Gastroesophageal sphincter (tissue), 4 donors: ENCODE measurements around the gene KLC1. TPM values are rescaled to one million over a fixed set of nuclear protein-coding genes. Genes with fewer than 3 reads are reported as not detected.

Experiments used
- ATAC-seq: fragments of 150-250 bp; one replicate; pipeline ENCODE4 v1.9.1; 2016; ENCODE audit warnings: mild to moderate bottlenecking, moderate library complexity
- H3K27ac ChIP-seq, 4 donors: fragments of 200-600 bp; sonication (generic) in 3 of 4; 1 replicate in 3 of 4; 2 replicates in 1 of 4; pipeline ENCODE4 v1.5.1; 2016 to 2019
- H3K27me3 ChIP-seq: fragments of 200-600 bp; sonication (generic); one replicate; pipeline ENCODE4 v1.5.1; 2019
- H3K36me3 ChIP-seq, 2 donors: fragments of 200-600 bp; sonication (generic); one replicate each; pipeline ENCODE4 v1.5.1; 2019; ENCODE audit warnings: control low read depth in 1 of 2
- H3K4me1 ChIP-seq, 3 donors: fragments of 200-600 bp; sonication (generic); 1 replicate in 2 of 3; 2 replicates in 1 of 3; pipeline ENCODE4 v1.5.1; 2016 to 2019; ENCODE audit warnings: control low read depth in 2 of 3
- H3K4me3 ChIP-seq, 2 donors: fragments of 200-600 bp; sonication (generic); one replicate each; pipeline ENCODE4 v1.5.1; 2019; ENCODE audit warnings: mild to moderate bottlenecking in 1 of 2, moderate library complexity in 1 of 2
- H3K9me3 ChIP-seq, 3 donors: fragments of 200-600 bp; sonication (generic); one replicate each; pipeline ENCODE4 v1.5.1; 2017 to 2019; ENCODE audit warnings: control low read depth in 2 of 3
- CTCF ChIP-seq, 4 experiments: fragments of 200-600 bp in 2 of 4; fragments of 450-650 bp in 2 of 4; sonication (generic) in 1 of 4; IDR thresholded peaks; one replicate each; pipeline ENCODE4 v1.5.1; 2017 to 2019; ENCODE audit warnings: antibody characterized with exemption in 4 of 4, mild to moderate bottlenecking in 2 of 4, moderate library complexity in 2 of 4
- EP300 ChIP-seq: sonication (generic); formaldehyde crosslinking; IDR thresholded peaks from one replicate; pipeline ENCODE4 v1.6.1; 2017; ENCODE audit warnings: antibody characterized with exemption, mild to moderate bottlenecking
- POLR2A ChIP-seq, 2 donors: fragments of 450-650 bp; IDR thresholded peaks; one replicate each; pipeline ENCODE4 v1.6.1; 2017; ENCODE audit warnings: antibody characterized with exemption in 2 of 2, mild to moderate bottlenecking in 2 of 2, moderate library complexity in 1 of 2
- POLR2AphosphoS5 ChIP-seq: sonication (generic); formaldehyde crosslinking; IDR thresholded peaks from one replicate; pipeline ENCODE4 v1.6.1; 2017; ENCODE audit warnings: antibody characterized with exemption
- WGBS, 2 donors: methylation state at CpG; one replicate each; pipeline ENCODE4 v1.1.5; 2018; ENCODE audit warnings: low coverage in 1 of 2; 5-methylcytosine and 5-hydroxymethylcytosine counted together
- total RNA-seq, 4 donors: library from RNA; depleted of rRNA; stranded (reverse); fragments of >200 nt; gene quantifications; one replicate each; pipeline ENCODE4 v1.1.0, GENCODE V29; 2016

The KLC1 gene
- total RNA-seq, 4 donors from 2014 or later, result 275 to 390 (median 339) TPM

DNA sequence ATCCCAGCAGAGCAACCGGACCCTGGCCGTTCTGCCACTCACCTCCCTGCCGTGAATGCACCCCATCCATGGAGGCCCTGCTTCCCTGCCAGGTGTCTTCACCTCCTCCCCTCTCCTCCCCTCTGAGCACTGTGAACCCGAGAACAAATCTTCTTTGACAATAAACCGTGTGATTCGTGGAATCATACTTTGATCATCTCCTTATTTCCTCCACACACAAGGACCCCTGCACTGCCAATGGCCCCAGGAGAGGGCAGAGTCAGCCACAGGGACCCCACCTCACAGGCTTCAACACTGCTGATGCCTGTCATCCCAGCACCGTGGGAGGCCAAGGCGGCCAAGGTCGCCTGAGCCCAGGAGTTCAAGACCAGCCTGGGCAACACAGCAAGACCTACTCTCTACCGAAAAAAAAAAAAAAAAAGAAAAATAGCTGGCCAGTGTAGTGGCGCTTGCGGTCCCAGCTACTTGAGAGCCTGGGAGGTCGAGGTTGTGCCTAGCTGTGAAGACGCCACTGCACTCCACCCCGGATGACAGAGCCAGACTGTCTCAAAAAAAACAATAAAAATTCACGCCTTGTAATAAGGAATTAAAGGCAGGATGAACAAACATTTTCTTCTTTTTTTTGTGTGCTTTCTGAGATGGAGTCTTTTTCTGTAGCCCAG is 85.2 kb downstream of the KLC1 start:
- Histone ChIP-seq H3K4me3 (peak overlapping the region in 1 of 2 donors; percentile 99), H3K9me3 (no peaks in the 10 kb centered on the region), H3K27me3 (no peaks in the 10 kb centered on the region), H3K4me1 (peaks cover 0 to 82% (median 37%) of the 10 kb centered on the region in 3 donors), H3K36me3 (no peaks in the 10 kb centered on the region), H3K27ac (peak overlapping the region in 1 of 4 donors; percentile 68)
- no peak for TF ChIP-seq EP300
- no peak for TF ChIP-seq POLR2AphosphoS5
- TF ChIP-seq CTCF (IDR thresholded peaks at IDR 0.05), result no peak
- no peak for TF ChIP-seq POLR2A (IDR thresholded peaks at IDR 0.05)
- WGBS, 2 donors, result 59 to 70% methylated on average over 11 to 12 of the region's 16 CpGs
- no peak for ATAC-seq

GRCh38 chr14:103715052-103716000 is 86.3 kb downstream of the KLC1 start, which contains the start of the genes XRCC3 and ZFYVE21:
TSS of gene XRCC3 (minus strand) at chr14:103715451. CDS start at chr14:103711087, 4,364 bp downstream.
TSS of gene ZFYVE21 (plus strand) at chr14:103715810. CDS start at chr14:103715842, 32 bp downstream.
- Histone ChIP-seq H3K36me3 (no peaks in the 10 kb centered on the region), H3K9me3 (no peaks in the 10 kb centered on the region), H3K4me3 (peak within 1 kb of the TSS; percentile 74 to 99), H3K27ac (peak within 1 kb of the TSS; percentile 51 to 98 (median 94)), H3K4me1 (peaks cover 0 to 84% (median 40%) of the 10 kb centered on the region in 3 donors), H3K27me3 (no peaks in the 10 kb centered on the region)
- TF ChIP-seq CTCF (IDR thresholded peaks at IDR 0.05) (no peak), POLR2A (IDR thresholded peaks at IDR 0.05) (peak; percentile 94 to 96), EP300 (no peak), POLR2AphosphoS5 (peak; percentile 93)
- WGBS, 2 donors, result 0% methylated on average over 5 of the region's 121 CpGs; no CpG with 5 or more reads in 1 of the 2 donors
- ATAC-seq, result peak; percentile 97

GRCh38 chr14:103716091-103716801 is 87.2 kb downstream of the KLC1 start:
- TF ChIP-seq POLR2AphosphoS5 (no peak), EP300 (no peak), CTCF (IDR thresholded peaks at IDR 0.05) (no peak), POLR2A (IDR thresholded peaks at IDR 0.05) (no peak)
- Histone ChIP-seq H3K27ac (peak overlapping the region; percentile 51 to 98 (median 94)), H3K36me3 (no peaks in the 10 kb centered on the region), H3K27me3 (no peaks in the 10 kb centered on the region), H3K4me3 (peak overlapping the region; percentile 74 to 99), H3K9me3 (no peaks in the 10 kb centered on the region), H3K4me1 (peaks cover 0 to 89% (median 43%) of the 10 kb centered on the region in 3 donors)
- 0% methylated on average over 1 of the region's 72 CpGs; no CpG with 5 or more reads in 1 of the 2 donors for WGBS, 2 donors
- ATAC-seq, result peak; percentile 1

GRCh38 chr14:103716899-103717411 is 87.9 kb downstream of the KLC1 start:
- WGBS, 2 donors, result 72 to 74% methylated on average over 13 to 14 of the region's 17 CpGs
- Histone ChIP-seq H3K27me3 (no peaks in the 10 kb centered on the region), H3K27ac (peak overlapping the region in 3 of 4 donors; percentile 60 to 98 (median 90)), H3K4me1 (peaks cover 0 to 89% (median 44%) of the 10 kb centered on the region in 3 donors), H3K9me3 (no peaks in the 10 kb centered on the region), H3K4me3 (peak overlapping the region; percentile 74 to 99), H3K36me3 (no peaks in the 10 kb centered on the region)
- ATAC-seq, result no peak
- no peak for TF ChIP-seq CTCF (IDR thresholded peaks at IDR 0.05)
